HG02623 (cell line): ENCODE measurements around the gene RASGRP2.

Experiments
- ATAC-seq: cut with Tn5 transposase; IDR thresholded peaks from one replicate; pipeline ENCODE4 v1.9.1; 2021; ENCODE audit warnings: moderate library complexity; ENCODE audit not compliant: unreplicated experiment

RASGRP2 gene

DNA sequence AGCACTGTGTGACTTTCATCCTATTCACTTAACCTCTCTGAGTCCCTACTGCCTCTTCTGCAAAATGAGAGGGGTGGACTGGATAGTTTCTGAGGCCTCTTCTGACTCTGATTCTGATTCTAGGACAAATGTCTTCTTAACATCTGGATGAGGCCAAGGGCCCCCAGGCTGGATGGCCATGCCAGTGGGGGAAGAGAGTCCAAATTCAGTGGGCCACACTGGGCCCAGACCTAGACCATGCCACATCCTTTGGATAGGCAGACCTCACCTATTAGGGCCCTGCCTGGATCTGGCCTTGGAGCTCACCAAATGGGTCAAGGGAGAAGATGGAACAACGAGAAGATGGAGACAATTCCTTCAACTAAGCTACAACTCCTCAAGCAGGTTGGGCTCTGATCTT lies 45.5 kb downstream of the RASGRP2 start:
- ATAC-seq = no peak

DNA sequence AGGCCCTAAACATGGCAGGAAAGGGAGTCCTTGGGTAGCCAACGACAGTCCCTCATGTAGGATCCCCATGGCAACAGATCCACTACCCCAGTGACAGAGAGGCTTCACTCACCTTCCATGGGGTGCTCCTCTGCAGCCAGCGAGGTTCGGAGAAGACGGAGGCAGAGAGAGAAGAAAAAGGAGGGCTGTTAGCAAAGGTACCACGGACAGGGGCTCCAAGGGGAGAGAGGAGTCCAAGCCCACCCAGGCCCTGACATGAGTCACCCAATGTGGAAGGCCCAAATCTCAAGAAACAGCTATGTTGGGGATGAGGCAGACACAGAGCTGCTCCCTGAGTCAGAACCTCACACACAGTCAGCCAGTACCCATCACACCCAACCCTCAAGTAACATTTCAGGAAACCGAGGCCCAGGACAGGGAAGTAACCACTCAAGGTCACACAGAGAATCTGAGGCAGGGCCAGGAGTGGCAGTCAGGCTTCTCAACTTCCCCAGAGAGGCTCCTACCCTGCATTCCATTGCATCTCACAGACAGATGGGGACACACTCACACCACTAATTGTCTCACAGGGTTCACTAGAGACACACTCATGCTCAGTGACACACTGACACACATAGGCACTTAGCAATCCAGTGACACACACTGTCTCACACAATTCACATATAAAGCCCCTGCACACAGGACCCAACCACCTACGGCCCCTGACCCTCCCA lies 46.1 kb downstream of the RASGRP2 start:
- no peak for ATAC-seq

DNA sequence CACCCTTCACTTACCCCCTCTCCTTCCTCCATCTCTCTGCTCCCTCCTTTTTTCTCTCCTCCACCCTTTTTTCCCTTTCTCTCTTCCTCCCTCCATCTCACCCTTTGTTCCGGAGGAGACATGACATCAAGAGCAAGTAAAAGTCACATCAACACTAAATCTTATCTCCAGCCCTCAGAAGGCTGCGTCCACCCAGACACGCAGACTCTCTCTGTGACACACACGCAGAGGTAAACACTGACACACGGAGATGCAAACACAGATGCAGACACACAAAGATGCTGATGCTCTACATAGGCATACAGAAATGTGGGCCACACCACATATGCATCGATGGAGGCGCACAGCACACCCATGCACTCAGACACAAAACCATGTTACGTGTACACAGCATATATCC lies 47.9 kb downstream of the RASGRP2 start:
- no peak for ATAC-seq

DNA sequence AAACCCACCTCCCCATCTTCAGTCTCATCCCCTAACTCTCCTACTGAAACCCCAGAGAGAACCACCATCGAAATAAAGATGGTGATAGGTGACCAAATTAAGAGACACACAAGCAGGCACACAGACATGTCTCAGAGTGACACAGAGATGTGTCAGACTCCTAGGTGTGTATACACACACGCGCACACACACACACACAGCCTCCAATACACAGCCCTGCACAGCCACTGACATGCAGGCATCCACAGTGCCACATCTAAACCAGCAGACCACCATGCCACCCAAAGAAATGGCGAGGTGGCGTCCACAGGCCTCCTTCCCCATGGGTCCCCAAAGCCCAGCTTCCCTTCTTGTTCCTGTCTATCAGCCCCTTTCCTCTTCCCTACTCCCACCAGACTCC lies 48.4 kb downstream of the RASGRP2 start:
- no peak for ATAC-seq

DNA sequence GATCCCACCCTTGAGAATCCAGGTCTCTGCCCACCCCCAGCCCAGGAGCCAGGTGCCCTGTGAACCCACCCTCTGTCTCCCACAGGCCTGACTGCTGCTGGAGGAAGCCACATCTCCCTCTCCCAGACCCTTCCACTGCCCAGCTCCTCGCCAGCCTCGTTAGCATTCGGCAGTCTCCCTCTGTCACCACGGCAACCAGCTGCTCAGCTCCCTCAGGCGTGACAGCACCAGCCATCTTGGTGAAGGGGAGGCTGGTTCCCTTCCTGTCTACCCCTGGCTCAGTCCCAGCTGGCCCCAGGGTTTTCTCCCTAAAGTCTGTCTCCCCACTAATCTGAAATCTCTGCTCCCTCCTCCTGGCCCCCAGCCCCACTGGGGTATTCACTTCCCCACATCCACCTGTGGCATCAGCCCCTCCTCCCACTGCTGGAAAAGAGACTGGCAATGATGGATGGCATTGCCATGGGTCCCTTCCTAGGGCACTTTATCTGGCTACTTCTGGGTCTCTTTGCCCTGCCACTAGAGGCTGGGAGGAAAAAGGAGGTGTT lies 49.0 kb downstream of the RASGRP2 start:
- ATAC-seq = no peak

DNA sequence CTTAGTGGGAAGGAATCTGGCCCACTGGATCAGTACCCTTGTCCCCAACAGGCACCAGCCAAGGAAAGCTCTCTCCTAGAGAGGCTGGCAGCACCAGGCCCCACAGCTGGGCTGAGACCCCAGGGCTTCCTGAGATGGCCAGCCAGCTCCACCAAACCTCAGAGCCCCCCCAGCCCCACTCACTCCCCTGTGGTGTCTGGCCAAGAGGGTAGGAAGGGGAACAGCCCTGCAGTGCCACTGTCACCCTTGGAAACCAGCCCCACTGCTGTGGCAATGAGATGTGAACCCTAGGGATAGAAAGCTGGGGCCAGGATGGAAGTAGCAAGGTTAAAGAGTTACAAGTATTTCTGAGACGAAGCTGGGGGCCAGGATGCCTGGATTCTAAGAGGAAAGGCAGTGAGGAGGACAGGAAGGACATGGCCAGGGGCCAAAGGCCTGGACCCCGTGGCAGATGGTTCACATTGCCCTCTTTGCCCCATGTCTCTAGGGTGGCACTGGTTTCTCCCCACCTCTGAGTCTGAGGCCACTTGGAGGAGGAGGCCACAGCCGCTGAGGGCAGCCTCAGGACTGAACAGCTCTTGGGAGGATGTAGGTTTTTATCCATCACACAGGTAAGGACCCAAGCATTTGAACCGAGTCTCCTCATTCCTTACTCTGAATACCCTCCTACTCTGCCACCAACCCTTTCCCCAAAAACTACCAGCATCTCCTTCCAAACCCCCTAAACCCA lies 49.8 kb downstream of the RASGRP2 start:
- no peak for ATAC-seq

DNA sequence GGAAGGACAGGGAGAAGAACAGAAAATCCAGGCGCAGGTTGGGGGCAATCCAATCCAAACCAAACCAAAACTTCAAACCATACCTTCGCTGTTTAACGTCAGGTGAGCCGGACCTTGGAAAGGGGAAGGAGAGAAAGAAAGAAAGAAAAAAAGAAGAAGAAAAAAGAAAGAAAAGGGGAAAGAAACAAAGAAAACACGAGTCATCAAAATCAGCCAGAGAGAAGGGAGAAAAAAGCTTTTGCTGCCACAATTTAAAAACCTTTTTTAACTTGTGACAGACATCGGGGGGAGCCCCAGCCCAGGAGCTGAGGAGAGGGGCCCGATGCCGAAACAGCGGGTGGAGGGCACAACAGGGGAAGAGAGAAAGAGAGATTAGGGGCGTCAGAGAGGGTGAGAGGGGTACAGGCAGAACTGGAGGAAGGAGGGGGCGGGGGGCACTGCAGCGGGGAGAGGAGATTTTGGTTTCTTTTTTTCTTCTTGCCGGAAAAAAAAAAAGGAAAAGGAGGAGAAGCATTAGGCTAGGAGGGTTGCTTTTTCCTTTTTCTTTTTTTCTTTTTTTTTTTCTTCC lies 51.1 kb downstream of the RASGRP2 start:
- ATAC-seq = no peak

DNA sequence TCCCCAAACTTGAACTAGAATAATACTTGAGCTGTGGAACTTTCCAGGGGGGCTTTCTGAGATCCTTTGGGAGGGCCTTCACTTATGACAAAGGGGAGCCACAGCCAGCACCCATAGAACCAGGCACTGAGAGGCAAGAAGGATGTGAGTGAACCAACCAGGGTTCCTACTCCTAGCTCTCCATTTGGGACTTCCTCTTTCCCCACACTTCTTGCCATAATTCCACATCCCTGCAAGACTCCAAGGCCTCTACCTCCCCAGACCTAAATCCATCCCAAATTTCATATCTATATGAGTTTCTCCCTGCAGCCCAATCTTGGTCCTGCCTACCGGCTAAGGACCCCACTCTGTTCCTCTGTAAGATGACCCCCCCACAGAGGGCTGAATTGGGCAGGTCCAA lies 52.4 kb downstream of the RASGRP2 start:
- no peak for ATAC-seq

DNA sequence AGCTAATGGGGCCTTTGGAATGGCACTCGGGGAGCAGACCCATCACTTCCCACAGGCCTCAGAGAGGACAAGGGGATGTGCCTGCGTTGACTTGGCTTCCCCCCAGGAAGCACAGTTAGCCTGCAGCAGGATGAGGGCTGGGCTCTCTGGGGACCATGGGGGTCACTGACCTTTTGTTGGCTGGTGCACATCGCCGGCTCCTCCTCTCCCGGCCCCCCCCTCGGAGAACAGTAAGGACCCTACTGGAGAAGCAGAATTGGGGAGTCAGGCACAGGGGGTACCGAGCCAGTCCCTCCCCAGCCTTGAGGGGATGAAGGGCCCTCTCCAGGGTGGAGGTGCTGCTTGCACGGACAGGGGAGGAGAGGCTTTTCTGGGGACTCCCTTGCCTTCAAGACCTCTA lies 53.7 kb downstream of the RASGRP2 start:
- ATAC-seq = no peak

DNA sequence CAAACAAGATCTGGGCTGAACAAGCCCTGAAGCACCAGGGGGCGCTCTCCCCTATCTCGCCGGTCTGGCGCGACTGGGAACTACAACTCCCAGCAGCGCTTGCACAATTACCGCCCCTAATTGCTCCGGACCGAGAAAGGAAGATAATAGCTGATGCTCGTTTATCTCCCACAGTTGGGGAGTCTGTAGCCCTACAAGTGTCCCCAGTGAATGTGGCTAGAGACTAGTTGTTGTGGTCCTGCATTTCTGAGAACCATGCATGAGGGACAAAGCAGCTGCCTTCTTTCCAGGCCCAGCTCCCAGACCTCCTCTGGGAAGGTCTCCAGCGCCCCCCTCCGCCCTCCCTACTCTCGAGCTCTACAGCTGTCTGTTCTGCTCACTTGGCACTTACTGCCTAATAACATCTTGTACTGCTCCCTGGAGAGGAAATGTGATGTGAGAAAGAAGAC lies 55.4 kb downstream of the RASGRP2 start:
- ATAC-seq = peak; percentile 82

DNA sequence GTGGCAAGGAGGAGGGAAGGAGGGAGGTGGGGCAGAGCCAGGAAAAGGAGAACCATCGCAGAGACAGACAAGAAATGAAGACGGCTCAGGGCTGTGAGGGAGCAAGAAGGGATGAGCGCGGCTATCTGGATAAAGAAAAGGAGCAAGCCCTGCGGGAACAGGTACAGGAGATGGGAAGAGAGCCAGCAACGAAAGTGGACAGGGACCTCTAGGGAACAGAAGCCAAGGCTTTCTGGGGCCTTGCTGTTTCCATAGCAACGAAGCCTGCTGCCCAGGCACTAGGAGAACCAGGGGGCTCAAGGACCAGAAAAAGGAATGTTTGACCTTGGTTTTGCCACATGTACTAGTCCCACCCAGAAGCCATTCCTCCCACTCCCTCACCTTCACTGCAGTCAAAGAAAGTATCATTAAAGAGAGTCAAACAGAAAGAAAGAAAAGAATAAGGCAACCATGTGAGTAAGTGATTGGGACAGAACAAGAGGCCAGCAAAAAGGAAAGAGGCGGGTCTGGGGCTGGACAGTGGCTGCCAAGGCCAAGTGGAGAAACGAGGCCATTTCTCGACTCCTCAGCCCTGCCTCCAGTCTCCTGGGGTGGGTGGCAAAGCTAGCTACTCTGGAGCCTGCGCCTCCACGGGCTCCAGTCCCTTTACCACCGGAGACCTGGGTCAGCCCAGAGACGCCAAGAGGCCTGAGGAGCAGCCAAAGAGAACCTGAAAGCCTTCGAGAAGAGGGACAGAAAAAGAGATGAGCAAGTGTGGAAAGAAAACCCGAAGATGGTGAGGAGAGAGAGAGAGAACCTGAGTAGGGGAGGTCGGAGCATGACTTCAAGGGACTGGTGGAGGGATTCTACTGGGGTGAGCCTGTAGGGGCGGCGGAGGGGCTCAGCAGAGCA lies 56.1 kb downstream of the RASGRP2 start:
- ATAC-seq = no peak

DNA sequence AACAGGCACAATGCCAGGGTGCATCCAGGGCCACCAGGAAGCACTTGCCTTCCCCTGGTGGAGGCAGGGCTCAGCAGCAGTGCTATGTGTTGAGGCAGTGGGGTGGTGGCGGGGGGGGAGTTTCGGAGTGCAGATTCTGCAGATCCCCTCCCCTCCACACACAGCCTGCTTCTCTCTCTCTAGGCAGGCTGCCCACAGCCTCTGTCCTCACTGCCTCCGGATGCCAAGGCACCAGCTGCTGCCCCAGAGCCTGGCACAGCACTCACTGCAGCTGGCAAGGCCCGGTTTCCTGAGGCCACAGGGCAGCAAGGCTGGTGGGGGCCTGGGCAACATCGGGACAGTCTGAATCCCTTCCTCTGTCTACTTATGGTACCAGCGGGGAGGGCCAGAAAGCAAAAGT lies 56.7 kb downstream of the RASGRP2 start:
- ATAC-seq = no peak

DNA sequence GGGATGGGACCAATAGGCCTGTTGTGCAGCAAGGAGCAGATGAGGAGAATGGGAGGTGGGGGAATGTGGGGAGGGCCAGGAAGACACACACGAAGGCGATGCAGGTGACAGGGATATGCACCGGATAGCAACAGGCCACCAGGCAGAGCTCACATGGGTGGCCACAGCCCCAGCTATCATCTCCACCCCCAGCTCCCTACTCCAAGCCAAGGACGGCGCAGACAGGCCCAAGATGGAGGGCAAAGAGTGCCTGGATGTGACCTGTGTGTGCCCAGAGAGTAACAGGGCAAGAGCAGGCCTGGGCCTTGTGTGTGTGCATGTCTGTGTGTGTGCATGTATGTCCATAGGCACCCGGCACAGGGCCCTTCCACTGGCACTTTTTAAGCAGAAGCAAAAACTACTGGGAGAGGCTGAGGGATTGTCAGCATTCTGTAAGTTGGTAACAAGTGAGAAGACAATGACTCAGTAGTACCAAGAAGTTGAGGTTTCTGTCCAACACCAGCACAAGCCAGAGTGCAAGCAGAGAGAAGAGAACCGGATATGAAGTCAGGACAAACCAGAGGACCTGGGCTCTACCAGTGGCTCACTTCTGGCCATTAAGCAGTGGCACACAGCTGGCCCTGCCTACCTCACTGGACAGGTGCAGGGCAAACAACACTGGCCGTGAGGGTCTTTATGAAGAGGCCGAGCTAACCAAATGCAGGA lies 57.3 kb downstream of the RASGRP2 start:
- ATAC-seq = no peak

DNA sequence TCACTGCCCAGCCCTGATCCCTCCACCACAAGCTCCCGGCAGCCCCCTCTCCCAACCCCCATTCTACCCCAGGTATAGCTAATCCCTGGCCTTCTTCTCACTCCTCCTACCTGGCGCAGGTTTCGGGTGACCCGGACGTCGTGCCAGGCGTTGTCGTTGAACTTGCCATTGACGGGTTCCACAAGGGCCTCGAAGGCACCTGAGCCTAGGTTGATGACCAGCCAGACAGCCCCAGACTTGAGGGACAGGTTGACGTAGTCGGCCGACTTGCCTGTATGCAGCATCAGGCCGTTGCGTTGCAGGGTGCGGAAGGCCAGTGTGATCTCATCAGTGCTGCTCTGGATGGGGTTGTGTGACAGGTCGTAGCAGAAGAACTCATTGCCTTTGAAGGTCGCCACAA lies 58.4 kb downstream of the RASGRP2 start:
- ATAC-seq = no peak

DNA sequence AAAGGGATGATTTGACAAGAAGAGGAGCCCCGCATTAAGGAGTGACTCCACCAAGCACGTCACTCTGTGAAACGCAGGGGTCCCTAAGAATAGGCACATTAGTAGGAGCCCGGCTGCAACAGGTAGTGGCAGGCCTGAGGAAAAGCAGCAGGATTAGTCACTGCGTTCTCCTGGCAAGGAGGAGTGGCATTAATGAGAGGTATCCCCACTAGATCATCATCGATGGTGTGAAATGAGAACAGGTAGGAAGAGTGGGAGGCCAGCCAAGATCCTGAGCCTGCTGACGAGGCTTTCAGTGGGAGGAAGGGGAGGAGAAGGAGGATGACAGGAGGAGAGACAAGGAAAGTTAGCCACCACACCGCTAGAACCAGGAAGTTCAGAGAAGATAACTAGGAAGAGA lies 59.6 kb downstream of the RASGRP2 start:
- ATAC-seq = no peak

DNA sequence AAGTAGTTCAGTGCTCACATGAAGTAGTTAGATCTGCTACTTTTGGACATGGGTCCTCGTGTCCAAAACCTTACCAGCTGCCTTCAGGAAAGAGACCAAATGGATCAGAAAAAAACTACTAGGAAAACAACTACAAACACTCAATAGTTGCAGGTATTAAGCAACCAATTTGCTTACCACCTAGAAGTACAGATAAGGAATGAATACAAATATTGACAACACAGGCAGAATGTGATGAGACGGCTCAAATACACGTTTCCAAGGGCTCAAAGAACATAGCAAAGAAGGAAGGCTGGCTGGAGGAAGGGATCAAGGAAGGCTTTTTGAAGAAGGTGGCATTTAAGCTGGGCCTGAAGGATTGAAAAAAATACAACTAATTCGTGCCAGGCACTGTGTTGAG lies 62.8 kb downstream of the RASGRP2 start:
- no peak for ATAC-seq

DNA sequence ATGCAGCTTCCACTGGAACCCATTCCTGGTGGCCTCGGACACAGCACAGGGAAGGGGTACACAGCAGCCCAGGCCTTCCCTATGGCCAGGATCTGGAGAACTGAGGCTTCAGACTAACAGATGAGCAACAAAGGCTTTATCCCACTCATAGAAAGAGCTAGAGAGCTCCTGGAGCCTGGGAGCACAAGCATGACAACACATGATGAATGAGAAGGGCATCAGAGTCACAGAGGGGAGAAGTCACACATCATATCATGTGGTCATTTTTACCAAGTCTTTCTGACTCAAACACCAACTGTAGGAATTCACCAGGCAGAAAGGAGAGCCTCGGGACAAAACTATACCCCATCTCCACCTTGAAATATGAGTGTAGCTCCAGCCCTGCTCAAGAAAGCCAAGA lies 64.1 kb downstream of the RASGRP2 start:
- no peak for ATAC-seq

DNA sequence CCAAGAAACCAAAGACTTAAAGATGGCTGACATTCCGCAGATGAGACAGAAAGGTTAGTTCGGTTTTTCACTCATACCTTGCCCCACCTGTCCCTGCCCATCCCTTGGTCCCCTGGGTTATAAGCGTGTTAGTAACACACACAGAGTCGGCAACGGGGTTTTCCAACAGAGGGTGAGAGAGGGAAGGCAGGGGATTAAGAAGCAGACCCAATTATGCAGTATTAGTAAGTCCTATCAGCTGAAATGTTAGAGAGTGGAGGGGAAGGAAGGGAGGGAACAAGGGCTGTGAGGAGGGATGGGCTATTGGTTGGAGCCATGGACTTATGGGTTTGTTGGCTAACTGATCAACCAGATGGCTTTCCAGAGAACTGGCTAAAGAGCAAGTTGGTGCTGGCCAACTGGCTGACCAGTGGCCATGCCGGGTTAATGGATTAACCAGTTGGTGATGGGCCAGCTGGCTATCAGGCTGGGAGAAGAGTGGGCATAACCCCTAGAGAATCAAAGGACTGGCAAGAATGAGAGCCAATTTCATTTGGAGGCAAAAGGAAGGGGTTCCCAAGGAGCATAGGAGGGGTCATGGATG lies 66.4 kb downstream of the RASGRP2 start:
- no peak for ATAC-seq
